Measurements from ENCODE around the gene SLC25A38.
A peak's percentile ranks its signal among the peaks of the same experiment; 100 is the strongest.
"Not testable (repeated sequence)": the region's sequence is repeated elsewhere in the genome, so short reads cannot be mapped to it uniquely, and the experiment has no call there.

Gene SLC25A38

DNA sequence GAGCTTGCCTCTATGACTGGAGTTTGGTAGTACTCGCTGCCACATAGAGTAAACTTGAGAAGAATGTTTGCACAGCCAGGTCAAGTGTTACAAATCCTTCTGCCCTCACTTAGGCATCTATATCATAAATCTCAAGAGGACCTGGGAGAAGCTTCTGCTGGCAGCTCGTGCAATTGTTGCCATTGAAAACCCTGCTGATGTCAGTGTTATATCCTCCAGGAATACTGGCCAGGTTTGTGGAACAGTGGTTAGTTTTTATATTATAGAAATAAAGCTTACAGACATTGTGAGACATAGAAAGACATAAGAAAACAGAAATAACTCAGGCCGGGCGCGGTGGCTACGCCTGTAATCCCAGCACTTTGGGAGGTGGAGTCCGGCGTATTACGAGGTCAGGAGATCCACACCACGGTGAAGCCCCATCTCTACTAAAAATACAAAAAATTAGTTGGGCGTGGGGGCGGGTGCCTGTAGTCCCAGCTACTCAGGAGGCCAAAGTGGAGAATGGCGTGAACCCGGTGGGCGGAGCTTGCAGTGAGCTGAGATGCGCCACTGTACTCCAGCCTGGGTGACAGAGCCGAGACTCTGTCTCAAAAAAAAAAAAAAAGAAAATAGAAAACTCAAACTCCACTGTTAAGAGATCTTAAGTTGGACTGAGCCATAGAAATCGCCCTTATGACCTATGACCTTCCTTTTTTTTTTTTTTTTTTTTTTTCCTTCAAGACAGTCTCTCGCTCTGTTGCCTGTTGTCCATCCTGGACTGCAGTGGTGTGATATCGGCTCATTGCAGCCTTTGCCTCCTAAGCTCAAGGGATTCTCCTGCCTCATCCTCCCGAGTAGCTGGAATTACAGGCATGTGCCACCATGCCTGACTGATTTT is 25.6 kb downstream of the SLC25A38 start:
- Histone ChIP-seq H3K4me1 (ENCODE audit: insufficient read depth, insufficient read length) (peaks cover 11% of the 10 kb centered on the region), H3K4me3 (ENCODE audit: insufficient read length, low read depth) (peak overlapping the region; percentile 91), H3K9ac (ENCODE audit: insufficient read length, low read depth) (peak overlapping the region; percentile 97), H3K27me3 (ENCODE audit: insufficient read depth, insufficient read length) (no peaks in the 10 kb centered on the region), H3K9me3 (ENCODE audit: insufficient read depth, low read length) (no peaks in the 10 kb centered on the region), H3K36me3 (ENCODE audit: insufficient read depth, insufficient read length, low read length) (peaks cover 68% of the 10 kb centered on the region)
- TF ChIP-seq YY1 (IDR thresholded peaks at IDR 0.05; ENCODE audit: insufficient read depth, insufficient read length) (no peak), ZNF274 (IDR thresholded peaks at IDR 0.05; ENCODE audit: low read depth, low read length) (no peak), SUZ12 (IDR thresholded peaks at IDR 0.05; ENCODE audit: extremely low read depth, insufficient read depth, insufficient read length) (no peak)
- no peak for DNase-seq (ENCODE audit: low read depth, low spot score)

DNA sequence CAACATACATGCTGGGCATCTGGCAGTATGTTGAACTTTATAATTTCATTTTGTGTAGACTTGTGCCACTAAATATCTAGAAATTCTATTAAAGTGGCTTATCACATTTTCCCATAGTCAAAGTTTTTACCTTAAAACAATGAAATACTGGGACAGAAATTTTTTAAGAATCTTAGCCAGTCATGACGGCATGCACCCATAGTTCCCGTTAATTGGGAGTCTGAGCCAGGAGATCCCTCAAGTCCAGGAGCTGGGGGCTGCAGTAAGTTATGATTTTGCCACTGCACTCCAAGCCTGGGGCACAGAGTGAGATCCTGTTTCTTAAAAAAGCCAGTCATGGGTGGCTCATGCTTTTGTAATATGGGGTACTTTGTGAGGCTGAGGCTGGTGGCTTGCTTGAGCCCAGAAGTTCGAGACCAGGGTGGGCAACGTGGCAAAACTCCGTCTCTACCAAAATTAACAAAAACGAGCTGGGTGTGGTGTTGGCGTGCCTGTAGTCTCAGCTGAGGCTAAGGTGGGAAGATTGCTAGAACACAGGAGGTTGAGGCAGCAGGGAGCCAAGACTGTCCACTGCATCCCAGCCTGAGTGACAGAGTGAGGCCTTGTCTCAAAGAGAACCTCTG is 26.5 kb downstream of the SLC25A38 start:
- peak overlapping the region; percentile 74 for H3K9ac ChIP-seq (ENCODE audit: insufficient read length, low read depth)
- peak overlapping the region; percentile 24 for H3K4me3 ChIP-seq (ENCODE audit: insufficient read length, low read depth)

DNA sequence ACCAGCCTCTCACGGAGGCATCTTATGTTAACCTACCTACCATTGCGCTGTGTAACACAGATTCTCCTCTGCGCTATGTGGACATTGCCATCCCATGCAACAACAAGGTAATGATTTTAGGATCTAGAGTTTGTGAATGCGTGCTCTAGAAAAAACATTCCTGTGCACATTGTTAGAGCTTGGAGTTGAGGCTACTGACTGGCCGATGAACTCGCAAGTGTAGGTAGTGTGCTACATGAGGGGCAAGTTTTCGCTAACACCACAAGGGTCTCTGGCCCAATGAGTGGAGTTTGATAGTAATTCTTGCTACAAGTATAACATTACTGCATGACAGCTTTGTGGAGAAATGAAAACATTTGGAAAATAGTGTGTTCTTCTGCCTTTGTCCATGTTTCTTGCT is 27.7 kb downstream of the SLC25A38 start:
- H3K36me3 ChIP-seq (ENCODE audit: insufficient read depth, insufficient read length, low read length): peaks cover 80% of the 10 kb centered on the region

More for the DNA sequence above, 26.5 kb downstream of the SLC25A38 start:
- Histone ChIP-seq H3K9me3 (ENCODE audit: insufficient read depth, low read length) (no peaks in the 10 kb centered on the region), H3K4me1 (ENCODE audit: insufficient read depth, insufficient read length) (peaks cover 11% of the 10 kb centered on the region), H3K27me3 (ENCODE audit: insufficient read depth, insufficient read length) (no peaks in the 10 kb centered on the region), H3K36me3 (ENCODE audit: insufficient read depth, insufficient read length, low read length) (peaks cover 76% of the 10 kb centered on the region)
- TF ChIP-seq YY1 (IDR thresholded peaks at IDR 0.05; ENCODE audit: insufficient read depth, insufficient read length): no peak
- TF ChIP-seq ZNF274 (IDR thresholded peaks at IDR 0.05; ENCODE audit: low read depth, low read length): no peak
- no peak for TF ChIP-seq SUZ12 (IDR thresholded peaks at IDR 0.05; ENCODE audit: extremely low read depth, insufficient read depth, insufficient read length)
- DNase-seq (ENCODE audit: low read depth, low spot score): no peak

DNA sequence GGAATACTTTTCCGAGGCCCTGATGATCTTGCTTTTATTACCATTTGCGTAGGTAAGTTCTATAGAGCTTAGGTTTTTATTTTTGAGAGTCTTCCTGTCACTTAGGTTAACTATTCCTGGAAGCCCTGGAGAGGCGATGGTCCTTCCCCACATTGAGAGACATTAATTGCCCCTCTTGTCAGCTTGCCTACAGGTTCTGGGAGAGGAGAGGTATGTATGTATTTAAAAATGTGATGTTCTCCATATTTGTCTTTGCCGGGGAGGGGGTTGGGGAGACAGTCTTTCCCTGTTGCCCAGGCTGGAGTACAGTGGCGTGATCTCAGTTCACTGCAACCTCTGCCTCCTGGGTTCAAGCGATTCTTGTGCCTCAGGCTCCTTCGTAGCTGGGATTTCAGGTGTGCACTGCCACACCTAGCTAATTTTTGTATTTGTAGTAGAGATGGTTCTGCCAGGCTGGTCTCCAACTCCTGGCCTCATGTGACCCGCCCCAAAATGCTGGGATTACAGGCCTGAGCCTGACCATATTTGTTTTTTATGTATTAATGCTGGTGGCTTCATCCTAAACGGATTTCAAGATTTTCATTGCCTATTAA is 29.6 kb downstream of the SLC25A38 start:
- no peak for DNase-seq (ENCODE audit: low read depth, low spot score)
- peaks cover 70% of the 10 kb centered on the region for H3K36me3 ChIP-seq (ENCODE audit: insufficient read depth, insufficient read length, low read length)
- peak overlapping the region; percentile 26 for H3K9ac ChIP-seq (ENCODE audit: insufficient read length, low read depth)
- H3K9me3 ChIP-seq (ENCODE audit: insufficient read depth, low read length): no peaks in the 10 kb centered on the region
- H3K4me3 ChIP-seq (ENCODE audit: insufficient read length, low read depth): no peak overlapping the region
- no peaks in the 10 kb centered on the region for H3K27me3 ChIP-seq (ENCODE audit: insufficient read depth, insufficient read length)
- TF ChIP-seq ZNF274 (IDR thresholded peaks at IDR 0.05; ENCODE audit: low read depth, low read length) (no peak), YY1 (IDR thresholded peaks at IDR 0.05; ENCODE audit: insufficient read depth, insufficient read length) (no peak), SUZ12 (IDR thresholded peaks at IDR 0.05; ENCODE audit: extremely low read depth, insufficient read depth, insufficient read length) (no peak)
- H3K4me1 ChIP-seq (ENCODE audit: insufficient read depth, insufficient read length): peaks cover 11% of the 10 kb centered on the region

More for the DNA sequence above, 27.7 kb downstream of the SLC25A38 start:
- peaks cover 11% of the 10 kb centered on the region for H3K4me1 ChIP-seq (ENCODE audit: insufficient read depth, insufficient read length)
- peak overlapping the region; percentile 39 for H3K9ac ChIP-seq (ENCODE audit: insufficient read length, low read depth)
- H3K27me3 ChIP-seq (ENCODE audit: insufficient read depth, insufficient read length): no peaks in the 10 kb centered on the region
- no peak overlapping the region for H3K4me3 ChIP-seq (ENCODE audit: insufficient read length, low read depth)
- no peak for TF ChIP-seq SUZ12 (IDR thresholded peaks at IDR 0.05; ENCODE audit: extremely low read depth, insufficient read depth, insufficient read length)
- no peak for TF ChIP-seq YY1 (IDR thresholded peaks at IDR 0.05; ENCODE audit: insufficient read depth, insufficient read length)
- TF ChIP-seq ZNF274 (IDR thresholded peaks at IDR 0.05; ENCODE audit: low read depth, low read length): no peak
- no peaks in the 10 kb centered on the region for H3K9me3 ChIP-seq (ENCODE audit: insufficient read depth, low read length)
- no peak for DNase-seq (ENCODE audit: low read depth, low spot score)

DNA sequence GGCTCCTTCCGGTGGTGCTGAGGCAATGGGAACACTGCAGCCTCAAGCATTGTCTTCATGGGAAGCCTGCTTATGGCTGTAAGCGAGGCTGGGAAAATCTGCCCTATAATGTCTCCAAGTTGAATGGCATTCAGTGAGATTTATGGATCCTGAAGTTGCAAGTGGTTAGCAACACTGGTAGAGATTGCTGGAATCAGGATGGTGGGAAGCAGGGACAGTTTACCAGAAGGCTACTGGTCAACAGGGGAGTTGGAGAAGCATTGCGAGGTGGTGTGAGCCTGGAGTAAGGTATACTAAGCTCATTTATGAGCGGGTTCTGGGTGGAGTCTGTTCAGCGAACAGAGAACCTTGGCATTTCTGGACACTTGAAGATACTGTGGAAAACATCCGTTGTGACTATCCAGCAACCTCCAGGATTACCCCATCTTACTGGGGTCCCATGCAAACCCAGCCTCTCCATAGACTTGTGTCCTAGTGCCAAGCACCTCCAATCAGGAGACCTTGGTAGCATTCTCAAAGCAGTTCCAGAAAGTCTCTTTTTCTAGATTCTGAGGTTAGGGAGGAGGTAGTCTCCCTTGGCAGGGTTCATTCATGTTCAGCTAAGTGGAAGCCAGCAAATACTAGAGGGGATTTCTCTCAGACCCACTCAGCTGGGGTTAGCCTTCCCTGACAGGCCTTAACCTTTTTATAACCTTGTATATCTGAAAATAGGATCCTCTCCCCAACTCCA is 30.7 kb downstream of the SLC25A38 start:
- Histone ChIP-seq H3K9ac (ENCODE audit: insufficient read length, low read depth) (peak overlapping the region; percentile 12), H3K36me3 (ENCODE audit: insufficient read depth, insufficient read length, low read length) (peaks cover 60% of the 10 kb centered on the region), H3K4me1 (ENCODE audit: insufficient read depth, insufficient read length) (peaks cover 7% of the 10 kb centered on the region), H3K27me3 (ENCODE audit: insufficient read depth, insufficient read length) (no peaks in the 10 kb centered on the region), H3K4me3 (ENCODE audit: insufficient read length, low read depth) (no peak overlapping the region), H3K9me3 (ENCODE audit: insufficient read depth, low read length) (no peaks in the 10 kb centered on the region)
- TF ChIP-seq YY1 (IDR thresholded peaks at IDR 0.05; ENCODE audit: insufficient read depth, insufficient read length) (no peak), ZNF274 (IDR thresholded peaks at IDR 0.05; ENCODE audit: low read depth, low read length) (no peak), SUZ12 (IDR thresholded peaks at IDR 0.05; ENCODE audit: extremely low read depth, insufficient read depth, insufficient read length) (no peak)
- DNase-seq (ENCODE audit: low read depth, low spot score): no peak

DNA sequence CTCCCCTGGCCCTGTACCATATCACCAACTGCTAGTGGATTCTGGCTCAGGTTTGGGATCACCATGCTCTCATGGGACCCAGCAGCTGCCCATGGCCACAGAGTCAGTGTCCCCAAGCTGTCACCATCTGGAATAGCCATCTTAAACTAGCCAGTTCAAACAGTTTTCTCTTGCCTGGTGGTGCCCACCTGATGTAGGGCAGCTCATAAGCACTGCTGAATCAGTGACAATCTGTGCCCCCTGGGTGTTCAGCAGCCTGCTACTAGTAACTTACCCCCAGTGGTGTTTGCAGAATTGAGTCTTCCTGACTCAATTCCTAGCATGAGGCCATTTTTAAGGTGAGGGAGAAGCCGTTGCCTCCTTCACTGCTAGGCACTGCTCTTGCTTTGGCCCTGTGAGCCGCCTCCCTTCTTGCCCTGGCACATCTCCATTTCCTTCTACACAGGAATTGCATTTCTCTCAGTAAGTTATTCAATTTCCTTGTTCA is 31.3 kb downstream of the SLC25A38 start:
- no peak for TF ChIP-seq YY1 (IDR thresholded peaks at IDR 0.05; ENCODE audit: insufficient read depth, insufficient read length)
- no peak for TF ChIP-seq ZNF274 (IDR thresholded peaks at IDR 0.05; ENCODE audit: low read depth, low read length)
- TF ChIP-seq SUZ12 (IDR thresholded peaks at IDR 0.05; ENCODE audit: extremely low read depth, insufficient read depth, insufficient read length): no peak
- Histone ChIP-seq H3K4me1 (ENCODE audit: insufficient read depth, insufficient read length) (peaks cover 7% of the 10 kb centered on the region), H3K9me3 (ENCODE audit: insufficient read depth, low read length) (no peaks in the 10 kb centered on the region), H3K27me3 (ENCODE audit: insufficient read depth, insufficient read length) (no peaks in the 10 kb centered on the region), H3K36me3 (ENCODE audit: insufficient read depth, insufficient read length, low read length) (peaks cover 56% of the 10 kb centered on the region), H3K4me3 (ENCODE audit: insufficient read length, low read depth) (no peak overlapping the region), H3K9ac (ENCODE audit: insufficient read length, low read depth) (peak overlapping the region; percentile 12)
- no peak for DNase-seq (ENCODE audit: low read depth, low spot score)

DNA sequence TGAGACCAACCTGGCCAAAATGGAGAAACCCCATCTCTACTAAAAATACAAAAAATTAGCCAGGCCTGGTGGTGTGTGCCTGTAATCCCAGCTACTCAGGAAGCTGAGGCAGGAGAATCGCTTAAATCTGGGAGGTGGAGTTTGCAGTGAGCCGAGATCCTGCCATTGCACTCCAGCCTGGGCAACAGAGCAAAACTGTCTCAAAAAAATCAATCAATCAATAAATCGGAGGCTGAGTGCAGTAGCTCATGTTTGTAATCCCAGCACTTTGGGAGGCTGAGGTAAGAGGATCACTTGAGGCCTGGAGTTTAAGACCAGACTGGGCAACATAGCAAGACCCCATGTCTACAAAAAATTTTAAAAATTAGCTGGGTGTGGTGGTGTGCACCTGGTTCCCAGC is 32.1 kb downstream of the SLC25A38 start:
- not testable (repeated sequence) for H3K4me3 ChIP-seq (ENCODE audit: insufficient read length, low read depth); H3K4me1 ChIP-seq (ENCODE audit: insufficient read depth, insufficient read length); H3K9ac ChIP-seq (ENCODE audit: insufficient read length, low read depth); H3K9me3 ChIP-seq (ENCODE audit: insufficient read depth, low read length); H3K27me3 ChIP-seq (ENCODE audit: insufficient read depth, insufficient read length); DNase-seq (ENCODE audit: low read depth, low spot score)
- H3K36me3 ChIP-seq (ENCODE audit: insufficient read depth, insufficient read length, low read length): peaks cover 47% of the 10 kb centered on the region
